ENCODE results near the gene LAMC3.

Gene LAMC3

DNA sequence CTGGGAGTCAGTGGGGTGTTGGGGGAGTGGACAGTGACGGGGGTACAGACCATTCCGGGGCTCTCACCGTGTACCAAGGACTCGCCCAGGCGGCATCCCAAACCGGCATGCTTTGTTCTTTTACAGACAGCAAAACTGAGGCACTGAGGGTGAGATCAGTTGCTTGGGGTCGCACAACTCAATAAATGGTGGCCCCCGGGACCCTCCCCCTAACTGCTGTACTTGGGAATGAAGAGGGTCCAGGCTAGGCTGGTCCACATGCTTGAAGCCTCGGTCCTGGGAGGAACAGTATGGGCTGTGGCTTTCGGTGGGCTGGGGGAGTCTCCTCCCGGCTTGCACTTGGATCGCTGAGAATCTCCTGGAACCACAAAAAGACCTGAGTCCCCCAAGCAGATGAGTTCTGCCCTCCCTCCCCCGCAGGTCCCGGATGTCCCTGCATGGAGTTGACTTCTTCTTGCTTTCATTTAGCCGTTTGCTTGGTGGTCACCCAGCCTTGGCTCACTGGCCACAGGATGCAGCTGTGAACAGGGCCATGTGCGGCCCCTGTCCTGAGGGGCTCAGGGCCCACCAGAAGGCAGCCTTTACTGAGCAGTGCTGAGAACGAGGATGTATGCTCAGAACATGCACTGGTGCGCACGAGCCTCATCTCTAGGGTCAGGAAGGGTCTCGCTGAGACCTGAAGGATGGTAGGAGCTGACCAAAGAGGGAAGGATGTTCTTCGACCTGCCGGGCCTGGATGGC lies 4.2 kb downstream of the LAMC3 start:
- ATAC-seq, result no peak

DNA sequence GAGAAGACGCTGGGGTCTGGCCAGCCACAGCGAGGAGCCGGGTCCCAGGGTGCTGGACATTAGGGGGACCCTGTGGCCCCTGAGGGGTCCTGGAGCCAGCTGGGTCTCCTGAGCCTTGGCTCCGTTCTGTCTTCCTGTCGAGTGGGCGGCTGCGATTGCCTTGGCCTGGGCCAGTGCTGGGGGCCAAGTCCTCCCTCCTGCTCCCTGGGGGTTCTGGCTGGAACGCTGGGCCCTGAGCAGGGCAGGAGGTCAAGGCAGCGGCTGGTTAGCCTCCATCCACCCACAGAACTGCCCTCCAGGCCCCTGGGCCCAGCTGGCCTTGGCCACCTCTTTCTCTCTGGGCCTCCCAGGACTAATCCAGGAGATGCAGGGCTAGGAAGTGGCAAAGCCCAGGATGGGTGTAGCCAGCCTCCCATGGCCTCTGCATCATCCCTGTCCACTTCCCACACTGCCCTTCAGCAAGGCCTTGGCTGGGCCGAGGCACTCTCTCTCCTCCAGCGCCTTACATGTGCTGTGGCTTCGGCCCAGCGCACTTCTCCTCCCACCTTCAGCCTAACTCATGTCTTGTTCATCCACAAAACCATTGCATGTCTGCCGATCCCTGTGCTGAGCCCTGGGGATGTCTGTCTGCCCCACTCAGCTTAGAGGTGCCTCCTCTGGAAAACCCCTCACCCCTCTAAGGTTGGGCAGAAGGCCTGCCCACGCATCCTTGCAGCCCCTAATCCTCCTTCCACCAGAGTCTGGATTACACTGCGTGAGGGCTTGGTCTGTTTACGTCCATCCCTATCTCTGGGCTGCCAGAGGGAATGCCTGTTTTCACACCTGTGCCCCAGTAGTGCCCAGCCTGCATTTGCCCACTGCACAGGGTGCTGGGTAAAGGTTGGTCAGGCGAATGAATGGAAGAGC lies 5.0 kb downstream of the LAMC3 start:
- no peak for ATAC-seq

DNA sequence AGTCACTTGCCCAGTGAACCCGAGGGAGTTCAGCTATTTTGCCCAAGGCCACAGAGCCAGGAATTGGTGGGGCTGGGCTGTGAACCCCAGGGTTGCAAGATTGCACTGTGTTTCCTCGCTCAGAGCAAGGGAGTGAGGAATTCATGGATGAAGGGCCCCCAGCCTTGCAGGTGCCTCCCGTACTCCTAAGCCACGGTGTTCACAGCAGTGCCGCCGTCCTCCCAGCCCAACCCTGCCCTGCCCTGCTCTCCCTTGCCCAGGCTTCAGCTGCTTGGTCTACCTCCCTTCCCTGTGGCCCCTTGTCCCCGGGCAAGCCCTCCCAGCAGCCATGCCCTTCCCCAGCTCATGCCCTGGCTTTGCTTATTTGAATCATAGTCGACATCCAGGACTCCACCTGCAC lies 6.1 kb downstream of the LAMC3 start:
- no peak for ATAC-seq

DNA sequence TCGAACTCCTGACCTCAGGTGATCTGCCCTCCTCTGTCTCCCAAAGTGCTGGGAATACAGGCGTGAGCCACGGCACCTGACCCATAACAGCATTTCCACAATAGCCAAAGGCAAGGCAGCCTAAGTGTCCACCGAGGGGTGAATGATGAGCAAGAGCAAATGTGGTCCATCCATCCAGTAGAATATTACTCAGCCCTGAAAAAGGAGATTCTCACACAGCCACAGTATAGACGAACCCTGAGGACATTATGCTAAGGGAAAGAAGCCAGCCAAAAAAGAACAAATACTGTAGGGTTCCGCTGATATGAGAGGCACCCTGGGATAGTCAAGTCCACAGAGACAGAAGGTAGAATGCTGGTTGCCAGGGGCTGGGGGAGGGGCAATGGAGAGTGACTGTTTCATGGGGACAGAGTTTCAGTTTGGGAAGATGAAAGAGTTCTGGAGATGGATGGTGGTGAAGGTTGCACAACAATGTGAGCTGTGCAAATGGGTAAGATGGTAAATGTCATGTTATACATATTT lies 7.0 kb downstream of the LAMC3 start:
- ATAC-seq, result no peak

DNA sequence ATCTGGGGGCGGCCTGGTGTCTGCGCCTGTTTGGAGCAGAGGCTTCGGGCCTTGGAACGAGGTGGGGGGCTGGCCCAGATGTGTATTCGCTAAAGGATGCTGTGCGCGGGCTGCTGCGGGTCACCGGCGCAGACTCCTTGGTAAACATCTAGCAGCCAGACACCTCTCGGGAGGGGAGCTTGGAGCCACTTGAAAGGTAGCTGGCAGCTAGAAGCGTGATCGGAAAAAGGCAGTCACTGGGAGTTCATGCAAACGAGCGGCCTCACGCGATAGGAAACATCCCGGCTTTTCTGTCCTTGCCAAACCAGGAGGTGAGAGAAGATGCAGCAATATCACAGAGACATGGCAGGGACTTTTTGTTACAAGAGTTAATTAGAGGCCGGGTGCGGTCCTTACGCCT lies 8.1 kb downstream of the LAMC3 start:
- no peak for ATAC-seq

DNA sequence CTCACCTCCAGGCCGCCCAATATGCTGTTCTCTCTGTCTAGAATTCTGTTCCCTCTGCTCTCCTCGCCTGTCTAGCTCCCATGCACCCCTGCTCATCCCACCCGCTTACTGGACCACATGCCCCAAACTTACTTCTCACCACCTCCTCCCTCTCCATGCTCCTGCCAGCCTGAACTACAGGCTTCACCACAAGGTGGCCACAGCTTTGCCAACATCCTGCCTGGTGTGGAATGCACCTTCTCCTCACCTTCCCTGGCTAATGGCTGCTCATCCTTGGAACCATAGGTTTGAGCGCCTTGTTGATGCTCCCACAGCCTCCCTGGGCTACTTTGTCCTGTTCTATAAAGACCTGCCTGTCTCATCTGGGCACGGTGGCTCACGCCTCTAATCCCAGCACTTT lies 9.6 kb downstream of the LAMC3 start:
- ATAC-seq, result no peak

DNA sequence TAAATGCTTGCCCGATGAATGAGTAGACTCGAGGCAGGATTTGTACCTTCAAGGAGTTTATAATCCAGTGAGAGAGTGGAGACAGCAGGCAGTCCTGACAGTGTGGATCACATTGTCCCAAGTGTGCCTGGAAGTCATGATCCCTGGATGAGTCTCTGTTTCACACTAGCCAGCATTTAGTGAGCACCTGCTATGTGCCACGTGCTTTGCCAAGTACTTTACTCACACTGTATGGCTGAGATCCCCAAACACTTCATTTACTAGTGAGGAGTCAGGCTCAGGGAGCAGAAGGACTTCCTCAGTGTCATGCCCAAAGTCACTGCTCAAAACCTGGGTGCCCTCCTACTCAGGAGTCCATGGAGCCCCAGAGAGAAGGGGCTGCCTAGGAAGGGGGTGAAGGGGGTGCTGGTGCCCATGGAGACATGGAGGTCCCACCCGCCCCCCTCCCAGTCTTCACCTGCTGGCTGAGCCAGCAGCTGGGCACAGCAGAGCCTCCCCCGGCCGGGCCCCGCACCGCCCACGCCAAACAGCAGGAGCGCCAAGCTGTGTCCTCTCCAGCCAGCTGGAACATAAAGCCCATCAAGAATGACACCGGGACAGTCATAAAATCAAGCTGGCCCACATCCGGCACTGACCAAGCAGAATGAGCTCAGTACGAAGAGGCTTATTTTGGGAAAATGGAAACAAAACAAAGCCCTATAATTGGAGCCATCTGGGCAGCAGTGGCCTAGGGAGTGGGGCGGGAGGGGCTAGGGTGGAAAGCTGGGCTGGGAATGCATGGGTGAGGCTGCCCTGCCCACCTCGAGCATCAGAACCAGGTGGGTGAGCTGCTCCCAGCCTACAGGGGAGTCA lies 10.6 kb downstream of the LAMC3 start:
- ATAC-seq, result no peak

DNA sequence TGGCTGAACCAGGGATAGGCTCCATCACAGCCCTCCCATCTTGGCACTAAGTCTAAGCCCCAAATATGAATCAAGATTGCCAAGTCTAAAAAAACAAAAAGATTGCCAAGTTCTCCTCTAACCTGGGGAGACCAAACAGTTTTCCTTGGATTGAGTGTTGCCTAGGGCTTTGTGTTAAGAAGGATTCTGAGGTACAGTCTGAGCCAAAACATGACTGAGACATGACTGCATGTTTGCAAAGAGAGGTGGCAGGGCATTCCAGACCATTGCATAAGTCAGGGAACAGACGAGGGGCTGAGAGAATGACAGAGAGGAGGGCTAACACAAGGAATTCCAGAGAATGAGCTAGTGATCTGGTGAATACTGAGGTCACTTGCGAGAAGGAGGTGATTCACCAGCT lies 11.4 kb downstream of the LAMC3 start:
- no peak for ATAC-seq

DNA sequence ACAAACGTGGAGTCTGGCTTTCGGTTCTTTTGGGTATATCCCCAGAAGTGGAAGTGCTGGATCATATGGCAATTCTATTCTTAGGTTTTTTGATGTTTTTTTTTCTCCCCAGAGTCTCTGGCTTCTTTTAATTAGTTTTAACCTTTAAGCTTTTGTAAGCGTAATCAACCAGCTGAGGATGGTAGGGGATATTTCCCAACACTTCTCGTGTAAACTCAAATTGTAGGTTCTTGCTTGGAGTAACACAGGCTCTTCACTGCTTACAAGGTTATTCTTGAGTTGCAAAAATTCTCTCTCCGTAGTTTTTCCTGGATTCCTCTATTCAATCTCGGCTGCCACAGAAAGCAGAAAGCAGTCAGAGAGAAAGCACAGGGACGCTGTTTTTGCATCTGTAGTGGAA lies 11.9 kb downstream of the LAMC3 start:
- no peak for ATAC-seq

DNA sequence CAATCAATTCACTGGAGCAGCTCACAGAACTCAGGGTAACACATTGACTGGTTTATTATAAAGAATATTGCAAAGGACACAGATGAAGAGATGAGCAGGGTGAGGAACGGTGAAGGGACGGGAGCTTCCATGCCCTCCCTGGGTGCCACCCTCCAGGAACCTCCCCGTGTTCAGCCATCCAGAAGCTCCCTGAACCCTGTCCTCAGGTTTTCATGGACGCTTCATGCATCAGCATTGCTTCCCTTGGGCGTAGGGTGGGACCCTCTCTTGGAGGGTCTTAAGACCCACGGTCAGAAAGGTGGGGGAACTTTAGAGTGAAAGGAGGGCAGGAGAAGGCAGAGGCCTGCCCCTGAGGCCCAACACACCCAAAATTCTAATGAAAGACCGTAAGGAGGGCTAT lies 12.8 kb downstream of the LAMC3 start:
- no peak for ATAC-seq

DNA sequence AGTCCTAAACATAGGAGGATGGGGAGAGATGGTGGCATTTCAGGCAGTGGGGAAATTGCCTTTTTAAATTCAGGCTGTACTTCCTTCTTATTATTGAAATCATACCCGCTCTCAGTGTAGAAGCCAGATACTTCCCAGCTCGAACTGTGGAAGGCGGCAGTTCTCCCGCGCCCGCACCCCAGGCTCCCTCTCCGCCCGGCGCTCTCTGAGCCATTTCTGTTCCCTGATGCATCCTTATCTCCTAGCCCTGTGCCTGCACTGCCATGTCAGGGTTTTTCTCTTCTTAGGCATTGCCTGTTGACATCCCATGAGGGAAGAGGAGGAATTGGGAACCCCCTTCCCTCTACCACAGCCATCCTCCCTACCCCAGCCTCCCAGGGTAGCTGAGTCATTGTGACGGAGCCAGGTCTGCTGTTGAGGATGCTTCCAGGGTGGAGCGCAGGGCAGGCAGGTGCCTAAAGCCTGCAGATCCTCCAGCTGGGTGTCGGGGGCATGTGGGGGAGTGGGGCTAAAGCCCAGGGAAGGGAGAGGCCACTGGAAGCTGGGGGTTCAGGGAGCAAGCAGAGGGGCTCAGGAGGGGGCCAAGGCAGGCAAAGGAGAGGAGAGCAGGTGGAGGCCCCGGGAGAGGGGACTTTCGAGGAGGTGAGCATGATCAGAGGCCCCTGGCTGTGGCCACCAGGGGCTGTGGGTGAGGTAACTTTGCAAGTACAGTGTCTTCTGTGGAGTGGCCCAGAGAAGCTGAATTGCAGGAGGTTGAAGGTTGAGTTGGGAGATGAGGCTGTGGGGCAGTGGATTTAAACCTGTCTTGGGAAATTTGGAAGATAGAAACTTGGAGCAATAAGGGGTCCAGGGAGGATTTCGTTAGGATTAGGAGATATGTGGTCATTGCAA lies 16.2 kb downstream of the LAMC3 start:
- no peak for ATAC-seq

DNA sequence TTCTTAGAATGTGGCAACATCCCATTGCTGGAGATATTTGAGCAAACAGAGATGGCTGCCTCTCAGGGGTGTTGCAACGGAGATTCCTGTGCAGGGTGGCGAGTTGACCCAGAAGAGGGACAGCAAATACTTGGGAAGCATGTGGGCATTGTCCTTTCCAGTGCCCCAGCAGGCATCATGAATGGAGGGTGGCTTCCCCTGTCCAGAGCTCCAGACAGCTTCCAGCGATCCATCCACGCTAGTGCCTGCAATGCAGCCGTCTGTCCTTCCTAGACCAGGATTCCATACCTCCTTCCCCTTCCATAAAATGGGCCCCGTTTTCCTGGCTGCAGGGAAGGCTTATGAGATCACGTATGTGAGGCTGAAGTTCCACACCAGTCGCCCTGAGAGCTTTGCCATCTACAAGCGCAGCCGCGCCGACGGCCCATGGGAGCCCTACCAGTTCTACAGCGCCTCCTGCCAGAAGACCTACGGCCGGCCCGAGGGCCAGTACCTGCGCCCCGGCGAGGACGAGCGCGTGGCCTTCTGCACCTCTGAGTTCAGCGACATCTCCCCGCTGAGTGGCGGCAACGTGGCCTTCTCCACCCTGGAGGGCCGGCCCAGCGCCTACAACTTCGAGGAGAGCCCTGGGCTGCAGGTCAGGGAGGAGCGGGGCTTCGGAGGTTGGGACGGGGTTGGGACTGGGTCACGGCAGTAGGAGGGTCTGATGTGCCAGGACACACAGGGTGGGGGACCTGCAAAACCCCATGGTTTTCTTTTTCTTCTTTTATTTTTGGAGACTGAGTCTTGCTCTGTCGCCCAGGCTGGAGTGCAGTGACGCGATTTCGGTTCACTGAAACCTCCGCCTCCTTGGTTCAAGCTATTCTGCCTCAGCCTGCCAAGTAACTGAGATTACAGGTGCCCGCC lies 17.2 kb downstream of the LAMC3 start:
- no peak for ATAC-seq

DNA sequence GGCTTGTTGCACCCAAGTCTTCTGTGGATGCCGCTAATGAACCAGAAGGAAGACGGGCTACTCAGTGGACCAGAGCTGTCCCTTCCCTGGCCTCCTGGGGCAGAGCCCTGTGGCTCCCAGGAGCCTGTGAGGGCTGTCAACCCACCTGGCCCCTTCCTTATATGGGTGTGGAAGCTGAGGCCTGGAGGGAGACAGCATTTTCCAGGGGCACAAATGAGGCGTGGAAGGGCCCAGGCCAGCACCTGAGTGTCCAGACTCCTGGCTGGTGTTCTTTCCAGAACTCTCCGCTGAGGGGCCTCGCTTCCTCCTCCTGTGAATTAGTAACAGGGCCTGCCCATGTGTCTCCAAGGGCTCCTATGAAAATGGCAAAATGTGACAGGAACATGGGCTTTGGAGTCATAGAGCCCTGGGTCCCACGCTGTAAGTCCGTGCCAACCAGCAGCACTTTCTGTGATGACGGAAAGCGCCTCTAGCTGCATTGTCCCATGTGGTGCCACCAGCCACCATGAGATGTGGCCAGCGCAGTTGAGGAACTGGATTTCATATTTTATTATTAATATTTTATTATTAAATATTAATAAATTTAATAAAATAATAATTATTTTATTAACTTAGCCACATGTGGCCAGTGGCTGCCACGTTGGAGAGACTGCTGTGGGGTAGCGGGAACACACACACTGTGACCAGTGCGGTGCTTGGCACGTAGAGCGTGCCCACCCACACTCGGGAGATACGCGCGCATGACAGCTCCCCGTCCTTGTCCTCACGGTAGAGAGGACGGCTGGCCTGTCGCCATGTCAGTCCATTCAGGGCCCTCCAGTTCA lies 18.3 kb downstream of the LAMC3 start:
- no peak for ATAC-seq

DNA sequence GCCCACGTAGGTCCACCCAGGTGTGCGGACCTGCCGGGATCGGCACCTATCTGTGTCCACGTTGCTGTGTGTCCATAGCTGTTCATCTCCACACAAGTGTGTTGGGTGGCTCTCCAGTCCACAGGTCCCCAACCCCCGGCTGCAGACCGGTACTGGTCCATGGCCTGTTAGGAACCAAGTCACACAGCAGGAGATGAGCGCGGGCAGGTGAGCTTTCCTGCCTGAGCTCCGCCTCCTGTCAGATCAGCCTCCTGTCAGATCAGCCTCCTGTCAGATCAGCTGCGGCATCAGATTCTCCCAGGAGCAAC lies 18.9 kb downstream of the LAMC3 start:
- no peak for ATAC-seq

DNA sequence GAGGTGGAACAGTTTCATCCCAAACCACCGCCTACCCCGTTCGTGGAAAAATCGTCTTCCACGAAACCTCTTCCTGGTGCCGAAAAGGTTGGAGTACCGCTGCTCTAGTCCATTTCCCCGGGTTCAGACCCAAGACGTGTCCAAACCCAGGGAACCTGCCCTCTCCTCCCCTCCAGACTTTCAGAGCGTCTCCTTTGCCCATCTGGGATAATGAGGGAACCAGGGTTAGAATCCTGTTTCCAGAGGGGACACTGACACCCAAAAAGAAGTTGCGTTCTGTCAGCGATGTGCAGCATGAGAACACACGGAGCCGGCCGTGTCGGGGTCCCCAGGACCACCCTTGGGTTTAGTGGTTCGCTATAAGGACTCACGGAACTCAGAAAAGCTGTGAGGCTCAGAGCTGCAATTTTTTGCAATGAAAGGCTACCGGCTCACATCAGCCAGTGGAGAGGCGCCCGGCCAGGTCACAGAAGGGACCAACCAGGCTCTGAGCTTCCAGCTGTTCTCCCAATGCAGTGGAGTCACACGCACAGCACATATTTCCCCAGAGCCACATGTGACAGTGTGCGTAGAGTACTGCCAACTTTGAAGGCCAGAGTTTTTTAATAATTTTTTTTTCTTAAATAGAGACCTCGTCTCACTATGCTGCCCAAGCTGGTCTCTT lies 19.4 kb downstream of the LAMC3 start:
- ATAC-seq, result no peak

DNA sequence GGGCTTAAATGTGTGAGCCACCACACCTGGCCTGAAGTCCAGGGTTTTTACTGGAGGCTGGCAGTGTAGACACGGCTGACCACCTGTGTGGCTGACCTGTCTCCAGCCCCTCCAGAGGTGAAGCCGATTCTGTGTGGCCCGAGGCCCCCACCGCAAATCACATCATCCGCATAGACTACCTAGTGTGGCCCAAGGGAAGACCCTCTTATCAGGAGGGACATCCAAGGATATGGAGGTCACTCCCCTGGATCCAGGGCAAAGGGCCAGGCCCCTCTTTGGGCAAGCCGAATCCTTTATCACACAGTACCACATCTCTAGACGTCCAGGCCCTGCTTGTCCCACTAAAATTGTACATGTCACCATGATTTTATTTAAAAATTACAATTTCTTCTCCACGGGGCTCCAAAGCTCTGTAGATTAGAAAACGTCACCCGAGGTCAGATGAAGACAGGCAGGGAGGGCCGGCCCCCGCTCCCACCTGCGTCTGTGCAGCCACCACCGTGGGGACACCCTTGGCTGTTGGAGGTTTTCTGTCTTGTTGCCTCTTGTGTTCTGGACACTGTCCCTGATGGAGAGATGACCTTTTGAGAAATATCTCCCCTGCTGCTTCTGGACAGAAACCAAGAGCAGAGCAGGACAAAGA lies 20.1 kb downstream of the LAMC3 start:
- ATAC-seq, result no peak

DNA sequence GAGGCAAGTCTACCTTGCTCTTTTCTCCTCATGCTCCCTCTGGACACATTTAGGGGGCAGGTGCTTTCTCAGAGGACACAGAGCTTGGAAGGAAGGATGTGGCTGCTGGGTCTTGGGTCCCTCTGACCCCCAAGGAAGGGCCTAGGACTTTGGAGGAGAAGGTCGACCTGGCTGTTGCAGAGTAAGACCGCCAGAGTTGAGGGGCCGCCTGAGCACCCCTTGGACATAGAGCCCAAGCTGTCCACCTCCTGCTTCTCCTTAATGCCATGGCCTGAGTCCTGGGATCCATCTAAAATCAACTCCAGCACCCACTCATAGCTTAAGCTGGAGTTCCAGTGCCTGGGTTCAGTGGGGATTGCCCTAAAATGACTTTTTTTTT lies 20.6 kb downstream of the LAMC3 start:
- ATAC-seq, result no peak

DNA sequence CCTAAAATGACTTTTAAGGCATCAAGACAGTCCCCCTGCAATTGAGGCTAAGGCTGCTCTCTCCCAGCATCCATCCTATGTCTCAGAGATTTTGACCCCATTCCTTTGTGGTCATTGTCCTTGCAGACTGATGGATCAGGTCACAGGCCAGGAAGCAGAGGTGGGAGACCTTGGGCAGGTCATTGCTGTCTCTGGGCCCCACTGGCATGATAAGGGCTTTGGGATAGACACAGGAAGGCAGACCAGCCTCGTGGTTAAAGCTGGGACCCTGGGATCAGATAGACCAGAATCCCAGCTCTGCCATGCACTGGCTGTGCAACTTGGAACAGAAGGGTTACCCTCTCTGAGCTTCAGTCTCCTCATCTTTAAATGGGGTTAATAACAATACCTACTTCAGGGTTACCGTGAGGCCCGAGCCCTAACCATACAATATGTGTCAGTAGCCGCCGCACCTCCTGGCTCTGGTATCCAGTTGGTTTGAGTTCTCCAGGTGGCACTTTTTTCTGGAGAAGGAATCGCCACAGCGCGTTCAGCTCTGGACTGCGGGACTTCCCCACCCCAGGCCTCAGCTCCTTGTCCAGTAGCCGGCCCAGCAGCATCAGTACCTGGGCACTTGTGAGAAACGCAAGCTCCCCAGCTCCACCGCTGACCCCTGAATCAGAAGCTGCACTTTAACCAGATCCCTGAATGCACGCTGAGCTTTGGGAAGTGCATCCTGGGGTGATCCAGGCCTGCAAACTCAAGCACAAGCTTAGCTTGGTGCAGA lies 21.4 kb downstream of the LAMC3 start:
- no peak for ATAC-seq

All from activated CD4-positive, CD25-positive, alpha-beta regulatory T cell treated with anti-CD3 and anti-CD28 coated beads, Interleukin-2, amount 50 U/mL, for 24 hours (primary cell).